HEK293 (cell line): ENCODE measurements around the gene ACADM.

Experiments
- CTCF ChIA-PET: fragments of 350-600 bp; formaldehyde crosslinking; extraction: SDS; loops from one replicate; lab custom pipeline; 2021; ENCODE audit warnings: antibody characterized with exemption; lab: Yijun Ruan, JAX
- POLR2A ChIA-PET: fragments of 300-600 bp; formaldehyde crosslinking; extraction: SDS; loops from one replicate; lab custom pipeline; 2020; ENCODE audit warnings: antibody characterized with exemption, inconsistent platforms; lab: Yijun Ruan, JAX
- H3K27ac ChIP-seq: fragments of 200-500 bp; sonication (Bioruptor generic); 2 replicates; pipeline ENCODE4 v1.5.1; 2014; ENCODE audit warnings: low read depth, low read length, control low read depth, inconsistent platforms; ENCODE audit errors: extremely low read depth
- H3K36me3 ChIP-seq, 2 experiments: fragments of 200-500 bp in 1 of 2; sonication (Bioruptor generic) in 1 of 2; 1 replicate in 1 of 2; 2 replicates in 1 of 2; pipeline ENCODE4 v1.5.1; 2014 to 2017; ENCODE audit warnings: inconsistent platforms in 2 of 2, low read length in 2 of 2; ENCODE audit not compliant: control insufficient read depth in 2 of 2, insufficient read depth in 1 of 2
- H3K4me1 ChIP-seq: fragments of 200-500 bp; sonication (Bioruptor generic); 2 replicates; pipeline ENCODE4 v1.5.1; 2014; ENCODE audit warnings: mild to moderate bottlenecking, low read length, inconsistent platforms; ENCODE audit not compliant: control insufficient read depth, insufficient read depth
- H3K4me3 ChIP-seq: 2 replicates; pipeline ENCODE4 v1.5.1; 2011; ENCODE audit warnings: low read depth, mild to moderate bottlenecking, control low read depth, low read length, moderate library complexity
- H3K9me3 ChIP-seq: fragments of 200-500 bp; sonication (Bioruptor generic); 2 replicates; pipeline ENCODE4 v1.5.1; 2014; ENCODE audit warnings: low read depth, low read length, inconsistent platforms; ENCODE audit not compliant: control insufficient read depth, insufficient read depth
- GLIS1 ChIP-seq: fragments of 450-650 bp; formaldehyde crosslinking; IDR thresholded peaks from 2 replicates; pipeline ENCODE4 v1.5.1; 2016; ENCODE audit warnings: missing biosample characterization, missing genetic modification characterization
- INSM2 ChIP-seq: fragments of 450-650 bp; formaldehyde crosslinking; IDR thresholded peaks from 2 replicates; pipeline ENCODE4 v1.5.1; 2016; ENCODE audit warnings: missing biosample characterization, missing genetic modification characterization
- PRDM2 ChIP-seq: fragments of 450-650 bp; formaldehyde crosslinking; IDR thresholded peaks from 2 replicates; pipeline ENCODE4 v1.5.1; 2016; ENCODE audit warnings: missing biosample characterization, missing genetic modification characterization, borderline replicate concordance
- SCRT1 ChIP-seq: fragments of 450-650 bp; formaldehyde crosslinking; IDR thresholded peaks from 2 replicates; pipeline ENCODE4 v1.5.1; 2016; ENCODE audit warnings: missing biosample characterization, missing genetic modification characterization, borderline replicate concordance
- ZBTB26 ChIP-seq: fragments of 450-650 bp; formaldehyde crosslinking; optimal IDR thresholded peaks from 2 replicates; pipeline ENCODE3; 2016; ENCODE audit warnings: missing biosample characterization, mild to moderate bottlenecking, missing genetic modification characterization
- ZBTB6 ChIP-seq: fragments of 450-650 bp; formaldehyde crosslinking; IDR thresholded peaks from 2 replicates; pipeline ENCODE4 v1.5.1; 2017; ENCODE audit warnings: missing biosample characterization, missing genetic modification characterization
- ZNF133 ChIP-seq: fragments of 450-650 bp; formaldehyde crosslinking; IDR thresholded peaks from 2 replicates; pipeline ENCODE4 v1.5.1; 2016; ENCODE audit warnings: missing biosample characterization, missing genetic modification characterization
- ZNF221 ChIP-seq: fragments of 450-650 bp; formaldehyde crosslinking; IDR thresholded peaks from 2 replicates; pipeline ENCODE4 v1.5.1; 2017; ENCODE audit warnings: missing biosample characterization, missing genetic modification characterization, borderline replicate concordance
- ZNF350 ChIP-seq: fragments of 450-650 bp; formaldehyde crosslinking; IDR thresholded peaks from 2 replicates; pipeline ENCODE4 v1.5.0; 2017; ENCODE audit warnings: missing biosample characterization, mild to moderate bottlenecking, missing genetic modification characterization
- ZNF473 ChIP-seq: fragments of 450-650 bp; formaldehyde crosslinking; IDR thresholded peaks from 2 replicates; pipeline ENCODE4 v1.5.1; 2017; ENCODE audit warnings: missing biosample characterization, missing genetic modification characterization
- ZNF48 ChIP-seq: fragments of 450-650 bp; formaldehyde crosslinking; IDR thresholded peaks from 2 replicates; pipeline ENCODE4 v1.5.1; 2016; ENCODE audit warnings: missing biosample characterization, missing genetic modification characterization
- ZNF514 ChIP-seq: fragments of 450-650 bp; formaldehyde crosslinking; IDR thresholded peaks from 2 replicates; pipeline ENCODE4 v1.5.1; 2016; ENCODE audit warnings: missing biosample characterization, missing genetic modification characterization
- ZNF548 ChIP-seq: fragments of 450-650 bp; formaldehyde crosslinking; IDR thresholded peaks from 2 replicates; pipeline ENCODE4 v1.5.1; 2016; ENCODE audit warnings: missing biosample characterization, missing genetic modification characterization
- ZNF558 ChIP-seq: fragments of 450-650 bp; formaldehyde crosslinking; IDR thresholded peaks from 2 replicates; pipeline ENCODE4 v1.5.1; 2016; ENCODE audit warnings: missing biosample characterization, missing genetic modification characterization
- ZNF704 ChIP-seq: fragments of 450-650 bp; formaldehyde crosslinking; IDR thresholded peaks from 2 replicates; pipeline ENCODE4 v1.5.1; 2016; ENCODE audit warnings: missing biosample characterization, missing genetic modification characterization
- ZNF76 ChIP-seq: fragments of 450-650 bp; formaldehyde crosslinking; IDR thresholded peaks from 2 replicates; pipeline ENCODE4; 2016; ENCODE audit warnings: low read depth, missing biosample characterization, missing genetic modification characterization, borderline replicate concordance

ACADM gene

GRCh38 chr1:75794382-75794781 lies 69.9 kb downstream of the ACADM start:
- Histone ChIP-seq H3K36me3 (peaks cover 42 to 77% of the 10 kb centered on the region in 2 experiments), H3K27ac (no peak overlapping the region), H3K9me3 (no peaks in the 10 kb centered on the region), H3K4me1 (no peaks in the 10 kb centered on the region), H3K4me3 (no peak overlapping the region)
- POLR2A ChIA-PET = interaction anchor here (2.2 kb wide), 1 partner anchor 8 kb away, joined by 10 read pairs; the partner anchor contains the start of gene RABGGTB
- CTCF ChIA-PET = no interaction called here
- no peak for TF ChIP-seq ZNF473 (tag by site-specific recombination)
- TF ChIP-seq ZNF76 (tag by site-specific recombination) = no peak
- no peak for TF ChIP-seq PRDM2 (tag by site-specific recombination)
- no peak for TF ChIP-seq ZNF133 (tag by site-specific recombination)
- no peak for TF ChIP-seq ZNF221 (tag by site-specific recombination)
- TF ChIP-seq ZNF514 (tag by site-specific recombination) = no peak
- no peak for TF ChIP-seq ZNF350
- TF ChIP-seq ZNF704 (tag by site-specific recombination) = no peak
- no peak for TF ChIP-seq ZNF548 (tag by site-specific recombination)
- TF ChIP-seq ZBTB26 = no peak
- no peak for TF ChIP-seq ZNF558 (tag by site-specific recombination)
- TF ChIP-seq GLIS1 (tag by site-specific recombination) = no peak
- no peak for TF ChIP-seq ZNF48 (tag by site-specific recombination)
- TF ChIP-seq INSM2 = no peak
- no peak for TF ChIP-seq SCRT1 (tag by site-specific recombination)
- no peak for TF ChIP-seq ZBTB6 (tag by site-specific recombination)
